IPS-18c (cell line): ENCODE results near the gene SSX4B.
"Not testable (repeated sequence)": the region's sequence is repeated elsewhere in the genome, so short reads cannot be mapped to it uniquely, and the experiment has no call there.

Source experiments
- H3K4me3 ChIP-seq: 2 replicates; pipeline ENCODE4 v1.7.0; 2013; ENCODE audit warnings: low read depth, mild to moderate bottlenecking, low read length, moderate library complexity; ENCODE audit not compliant: insufficient read depth
- H3K9me3 ChIP-seq: one replicate; pipeline ENCODE4 v1.6.1; 2013; ENCODE audit warnings: mild to moderate bottlenecking, low read length, moderate library complexity; ENCODE audit not compliant: control insufficient read depth, insufficient read depth

SSX4B gene

DNA sequence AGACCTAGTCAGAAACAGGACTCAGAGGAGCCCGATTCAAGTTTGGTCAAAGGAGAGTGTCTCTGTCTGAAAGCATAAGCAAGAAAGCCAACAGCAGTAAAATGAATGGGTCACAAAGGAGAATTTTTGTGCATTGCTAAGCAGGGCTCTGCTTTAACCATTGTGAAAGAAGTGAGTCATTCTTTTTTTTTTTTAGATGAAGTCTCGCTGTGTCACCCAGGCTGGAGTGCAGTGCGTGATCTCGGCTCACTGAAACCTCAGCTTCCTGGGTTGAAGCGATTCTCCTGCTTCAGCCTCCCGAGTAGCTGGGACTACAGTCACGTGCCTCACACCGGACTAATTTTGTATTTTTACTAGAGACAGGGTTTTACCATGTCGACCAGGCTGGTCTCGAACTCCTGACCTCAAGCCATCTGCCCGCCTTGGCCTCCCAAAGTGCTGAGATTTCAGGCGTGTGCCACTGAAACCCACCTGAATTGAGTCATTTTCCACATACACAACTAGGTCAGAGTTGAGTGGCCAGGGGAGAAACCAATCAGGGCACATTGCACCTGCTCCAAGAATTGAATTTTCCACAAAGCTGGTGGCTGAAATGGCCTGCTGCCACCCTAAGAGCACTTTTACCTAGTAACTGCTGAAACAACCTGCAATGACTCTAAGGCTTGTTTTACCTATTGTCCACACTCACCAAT, 43.9 kb downstream of the SSX4B start:
- H3K9me3 ChIP-seq, H3K4me3 ChIP-seq: not testable (repeated sequence)

DNA sequence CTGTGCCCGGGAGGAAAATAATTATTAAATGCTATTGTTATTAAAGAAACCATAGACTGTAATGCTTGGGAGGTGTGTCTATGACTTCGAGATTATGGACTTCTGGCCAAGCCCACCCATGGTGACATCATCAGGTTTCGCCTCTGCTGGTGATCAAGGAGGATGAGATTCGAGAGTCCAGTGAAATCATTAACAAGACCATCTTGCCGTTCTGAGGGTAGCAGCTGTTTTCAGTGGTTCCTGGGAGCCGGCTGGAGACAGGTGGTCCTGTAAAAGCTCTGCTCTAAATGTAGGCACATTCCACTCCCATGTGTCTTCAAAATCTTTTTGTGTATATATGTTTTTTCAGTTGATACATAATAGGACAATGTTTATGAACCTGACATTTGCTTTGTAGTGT, 52.5 kb downstream of the SSX4B start:
- H3K4me3 ChIP-seq, H3K9me3 ChIP-seq: not testable (repeated sequence)

DNA sequence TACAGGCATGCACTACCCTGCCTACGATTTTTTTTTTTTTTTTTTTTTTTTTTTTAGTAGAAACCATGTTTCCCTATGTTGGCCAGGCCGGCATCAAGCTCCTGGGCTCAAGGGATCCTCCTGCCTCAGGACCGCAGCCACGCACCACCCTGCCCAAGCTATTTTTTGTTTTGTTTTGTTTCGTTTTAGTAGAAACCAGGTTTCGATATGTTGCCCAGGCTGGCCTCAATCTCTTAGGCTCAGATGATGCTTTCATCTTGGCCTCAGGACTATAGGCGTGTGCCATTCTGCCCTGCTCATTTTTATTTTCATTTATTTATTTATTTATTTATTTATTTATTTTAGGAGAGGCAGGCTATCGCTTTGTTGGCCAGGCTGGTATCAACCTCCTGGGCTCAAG, 54.1 kb downstream of the SSX4B start:
- H3K9me3 ChIP-seq: peaks cover 5% of the 10 kb centered on the region
- H3K4me3 ChIP-seq: no peak overlapping the region

DNA sequence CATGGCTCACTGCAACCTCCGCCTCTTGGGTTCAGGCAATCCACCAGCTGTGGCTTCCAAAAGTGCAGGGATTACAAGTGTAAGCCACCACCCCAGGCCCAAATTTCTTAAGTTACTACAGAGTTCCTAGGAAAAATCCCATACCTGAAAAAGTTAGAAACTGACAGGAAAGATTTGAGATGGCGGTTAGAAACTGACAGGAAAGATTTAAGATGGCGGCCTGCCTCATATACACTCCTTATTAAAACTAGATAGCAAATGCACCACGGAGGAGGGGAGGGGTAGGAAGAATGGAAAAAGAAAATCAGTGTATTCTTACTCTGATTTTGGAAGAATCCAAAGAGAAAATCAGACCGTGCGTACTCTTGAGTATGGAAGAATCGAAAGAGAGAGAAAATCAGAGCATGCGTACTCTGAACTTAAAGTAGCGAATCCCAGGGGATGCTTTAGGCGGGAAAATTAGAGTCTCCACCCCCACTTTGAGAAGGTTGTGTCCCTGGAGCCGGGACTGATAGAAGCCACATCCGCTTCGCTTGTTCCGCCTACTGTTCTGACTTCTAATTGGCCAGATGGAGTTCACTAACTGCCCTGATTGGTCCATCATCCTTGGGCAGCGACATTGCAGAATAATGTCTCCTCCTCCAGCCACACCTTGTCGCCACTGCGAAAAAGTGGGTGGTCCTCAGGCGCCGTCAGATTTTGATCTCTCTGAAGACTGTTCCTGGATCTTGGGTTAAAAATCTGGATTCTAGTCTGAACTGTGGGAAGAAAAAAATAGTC, 55.3 kb downstream of the SSX4B start, which contains the start of gene SSX3:
Gene SSX3, minus strand, starts transcription at position 389 of the 780 bp plus-strand sequence. CDS start 1,454 bp downstream, outside the sequence.
- H3K4me3 ChIP-seq, H3K9me3 ChIP-seq: not testable (repeated sequence)
